Mononuclear cell (primary cell): ENCODE results near the gene PLAGL1. TPM values are rescaled to one million over a fixed set of nuclear protein-coding genes. Genes with fewer than 3 reads are reported as not detected.
"Not testable (repeated sequence)": the region's sequence is repeated elsewhere in the genome, so short reads cannot be mapped to it uniquely, and the experiment has no call there.

Experiments used
- H3K27me3 ChIP-seq: 2 replicates; pipeline ENCODE4 v1.6.0; 2011; ENCODE audit warnings: low read length, control low read depth; ENCODE audit not compliant: insufficient read depth
- H3K4me1 ChIP-seq: 2 replicates; pipeline ENCODE4 v1.5.1; 2011; ENCODE audit warnings: mild to moderate bottlenecking, low read length, control low read depth; ENCODE audit not compliant: insufficient read depth
- H3K4me3 ChIP-seq: 2 replicates; pipeline ENCODE4 v1.5.1; 2011; ENCODE audit warnings: mild to moderate bottlenecking, low read length, moderate library complexity
- H3K9me3 ChIP-seq: 2 replicates; pipeline ENCODE4 v1.5.1; 2011; ENCODE audit warnings: low read depth, mild to moderate bottlenecking, control low read depth, low read length
- total RNA-seq: library from RNA; depleted of rRNA; stranded (reverse); fragments of >200 nt; gene quantifications from one replicate; pipeline ENCODE4 v1.2.3, GENCODE V29; 2012

PLAGL1 gene
- total RNA-seq, 1 donor: 3.3 TPM

GRCh38 chr6:144027932-144028587 is 20.0 kb upstream of the PLAGL1 start:
- Histone ChIP-seq H3K9me3 (no peaks in the 10 kb centered on the region), H3K4me3 (no peak overlapping the region), H3K4me1 (no peaks in the 10 kb centered on the region), H3K27me3 (no peaks in the 10 kb centered on the region)

- no peaks in the 10 kb centered on the region for H3K27me3 ChIP-seq
- H3K4me3 ChIP-seq: no peak overlapping the region
- H3K4me1 ChIP-seq: peaks cover 5% of the 10 kb centered on the region
- H3K9me3 ChIP-seq: no peaks in the 10 kb centered on the region
These were observed 15.2 kb upstream of the PLAGL1 start for GRCh38 chr6:144023216-144023615.

- H3K27me3 ChIP-seq: no peaks in the 10 kb centered on the region
- H3K4me3 ChIP-seq: no peak overlapping the region
These were observed 11.9 kb upstream of the PLAGL1 start for GRCh38 chr6:144019929-144020328.

GRCh38 chr6:144017166-144018094 is 9.4 kb upstream of the PLAGL1 start:
- Histone ChIP-seq H3K27me3 (no peaks in the 10 kb centered on the region), H3K4me3 (no peak overlapping the region), H3K4me1 (peaks cover 17% of the 10 kb centered on the region), H3K9me3 (no peaks in the 10 kb centered on the region)

More at GRCh38 chr6:144019929-144020328, 11.9 kb upstream of the PLAGL1 start:
- H3K4me1 ChIP-seq: peaks cover 17% of the 10 kb centered on the region
- H3K9me3 ChIP-seq: no peaks in the 10 kb centered on the region

- Histone ChIP-seq H3K9me3 (no peaks in the 10 kb centered on the region), H3K4me1 (peaks cover 14% of the 10 kb centered on the region), H3K27me3 (no peaks in the 10 kb centered on the region), H3K4me3 (no peak overlapping the region)
These were observed 5.4 kb upstream of the PLAGL1 start for GRCh38 chr6:144013486-144013909.

- H3K27me3 ChIP-seq: no peaks in the 10 kb centered on the region
- H3K4me1 ChIP-seq: peaks cover 13% of the 10 kb centered on the region
- no peak overlapping the region for H3K4me3 ChIP-seq
- no peaks in the 10 kb centered on the region for H3K9me3 ChIP-seq
These were observed 4.5 kb upstream of the PLAGL1 start for GRCh38 chr6:144012534-144012933.

GRCh38 chr6:144009628-144010027 is 1.6 kb upstream of the PLAGL1 start:
- H3K9me3 ChIP-seq: not testable (repeated sequence)

GRCh38 chr6:144008846-144009245 is 787 bp upstream of the PLAGL1 start:
- peaks cover 15% of the 10 kb centered on the region for H3K4me1 ChIP-seq
- no peak overlapping the region for H3K4me3 ChIP-seq
- no peaks in the 10 kb centered on the region for H3K9me3 ChIP-seq
- H3K27me3 ChIP-seq: no peaks in the 10 kb centered on the region

More at GRCh38 chr6:144009628-144010027, 1.6 kb upstream of the PLAGL1 start:
- not testable (repeated sequence) for H3K4me3 ChIP-seq, H3K27me3 ChIP-seq
- H3K4me1 ChIP-seq: peaks cover 15% of the 10 kb centered on the region

GRCh38 chr6:144007478-144008119 is 460 bp downstream of the PLAGL1 start:
- H3K4me3 ChIP-seq: peak overlapping the region; percentile 39
- H3K27me3 ChIP-seq: no peaks in the 10 kb centered on the region
- no peaks in the 10 kb centered on the region for H3K9me3 ChIP-seq
- peaks cover 15% of the 10 kb centered on the region for H3K4me1 ChIP-seq

- peak overlapping the region; percentile 39 for H3K4me3 ChIP-seq
- peaks cover 15% of the 10 kb centered on the region for H3K4me1 ChIP-seq
- H3K9me3 ChIP-seq: no peaks in the 10 kb centered on the region
- H3K27me3 ChIP-seq: no peaks in the 10 kb centered on the region
These were observed 1.2 kb downstream of the PLAGL1 start for GRCh38 chr6:144006736-144007477.

GRCh38 chr6:143999406-143999805 is 8.7 kb downstream of the PLAGL1 start:
- Histone ChIP-seq H3K9me3 (no peaks in the 10 kb centered on the region), H3K4me1 (no peaks in the 10 kb centered on the region), H3K4me3 (no peak overlapping the region), H3K27me3 (no peaks in the 10 kb centered on the region)

- H3K4me3 ChIP-seq: no peak overlapping the region
- H3K4me1 ChIP-seq: no peaks in the 10 kb centered on the region
- H3K9me3 ChIP-seq: no peaks in the 10 kb centered on the region
- H3K27me3 ChIP-seq: no peaks in the 10 kb centered on the region
These were observed 9.4 kb downstream of the PLAGL1 start for GRCh38 chr6:143998686-143999085.

- H3K4me3 ChIP-seq: no peak overlapping the region
- H3K4me1 ChIP-seq: no peaks in the 10 kb centered on the region
- no peaks in the 10 kb centered on the region for H3K9me3 ChIP-seq
- H3K27me3 ChIP-seq: no peaks in the 10 kb centered on the region
These were observed 14.0 kb downstream of the PLAGL1 start for GRCh38 chr6:143993965-143994646.

GRCh38 chr6:143992285-143992684 is 15.8 kb downstream of the PLAGL1 start:
- Histone ChIP-seq H3K4me3 (no peak overlapping the region), H3K9me3 (no peaks in the 10 kb centered on the region)

More at GRCh38 chr6:143992285-143992684, 15.8 kb downstream of the PLAGL1 start:
- Histone ChIP-seq H3K27me3 (no peaks in the 10 kb centered on the region), H3K4me1 (no peaks in the 10 kb centered on the region)
